HepG2 (cell line): ENCODE results near the gene ZMYND8. TPM values are rescaled to one million over a fixed set of nuclear protein-coding genes. Genes with fewer than 3 reads are reported as not detected.

Source experiments
- ASH2L ChIP-seq: fragments of 300-600, 200-600 bp; sonication (generic); IDR thresholded peaks from 2 replicates; pipeline ENCODE4 v1.7.0; 2017; ENCODE audit warnings: low read depth, mild to moderate bottlenecking, moderate library complexity, mixed read lengths, low read length; ENCODE audit not compliant: insufficient read length
- CENPX ChIP-seq: sonication (generic); formaldehyde crosslinking; IDR thresholded peaks from 2 replicates; pipeline ENCODE4 v1.9.0; 2021; ENCODE audit warnings: mild to moderate bottlenecking, missing genetic modification reagents, moderate library complexity
- GTF3A ChIP-seq: sonication (generic); formaldehyde crosslinking; conservative IDR thresholded peaks from 2 replicates; pipeline ENCODE4 v1.4.0; 2020; ENCODE audit warnings: mild to moderate bottlenecking, missing genetic modification reagents
- HDAC6 ChIP-seq: fragments of 200-600 bp; sonication (generic); IDR thresholded peaks from 2 replicates; pipeline ENCODE4 v1.7.0; 2017; ENCODE audit warnings: mild to moderate bottlenecking, antibody characterized with exemption, low read length, low read depth
- KAT2B ChIP-seq: fragments of 150-350 bp; IDR thresholded peaks from 2 replicates; pipeline ENCODE4 v1.6.1; 2014; ENCODE audit warnings: low read depth, low read length, borderline replicate concordance
- MAFF ChIP-seq: IDR thresholded peaks from 2 replicates; pipeline ENCODE4 v1.6.1; 2011; ENCODE audit warnings: low read depth, low read length, improper control_type of control experiment
- MIXL1 ChIP-seq: IDR thresholded peaks from 2 replicates; pipeline ENCODE4 v1.6.1; 2016
- MYC ChIP-seq: sonication (generic); formaldehyde crosslinking; IDR thresholded peaks from 2 replicates; pipeline ENCODE4 v1.9.0; 2021; ENCODE audit warnings: missing genetic modification reagents, borderline replicate concordance
- NFYC ChIP-seq: IDR thresholded peaks from 2 replicates; pipeline ENCODE4 v1.6.1; 2016; ENCODE audit warnings: missing genetic modification reagents, missing compliant biosample characterization
- PITX1 ChIP-seq: sonication (generic); formaldehyde crosslinking; IDR thresholded peaks from 2 replicates; pipeline ENCODE4 v1.5.1; 2020; ENCODE audit warnings: mild to moderate bottlenecking, missing genetic modification reagents
- RFXANK ChIP-seq: IDR thresholded peaks from 2 replicates; pipeline ENCODE4 v1.6.1; 2016
- RFXAP ChIP-seq: sonication (generic); formaldehyde crosslinking; IDR thresholded peaks from 2 replicates; pipeline ENCODE4 v1.4.0; 2020; ENCODE audit warnings: missing genetic modification reagents, borderline replicate concordance
- SUZ12 ChIP-seq: fragments of 150-350 bp; IDR thresholded peaks from 2 replicates; pipeline ENCODE4 v1.6.1; 2014; ENCODE audit warnings: low read depth, low read length
- TCF7L2 ChIP-seq: IDR thresholded peaks from 2 replicates; pipeline ENCODE4 v1.6.1; 2011; ENCODE audit warnings: mild to moderate bottlenecking, low read depth, low read length, moderate library complexity
- ZBTB1 ChIP-seq: sonication (generic); formaldehyde crosslinking; IDR thresholded peaks from 2 replicates; pipeline ENCODE4 v1.4.0; 2020; ENCODE audit warnings: missing genetic modification reagents, borderline replicate concordance
- ZNF101 ChIP-seq: sonication (generic); formaldehyde crosslinking; IDR thresholded peaks from 2 replicates; pipeline ENCODE4 v1.4.0; 2020; ENCODE audit warnings: mild to moderate bottlenecking, low read depth, missing genetic modification reagents, borderline replicate concordance
- ZNF607 ChIP-seq: sonication (generic); formaldehyde crosslinking; IDR thresholded peaks from 2 replicates; pipeline ENCODE4 v1.5.1; 2020; ENCODE audit warnings: missing genetic modification reagents, mild to moderate bottlenecking, borderline replicate concordance
- ZNF709 ChIP-seq: sonication (generic); formaldehyde crosslinking; IDR thresholded peaks from 2 replicates; pipeline ENCODE4 v1.5.0; 2020; ENCODE audit warnings: mild to moderate bottlenecking, missing genetic modification reagents
- polyA plus RNA-seq, 8 experiments: library from polyadenylated mRNA; depleted of rRNA in 3 of 8; stranded (reverse) in 7 of 8; unstranded in 1 of 8; fragments of >200 nt; fragmentation: Illumina TruSeq in 4 of 8; extraction: Trizol in 4 of 8; gene quantifications; 2 replicates each; pipeline versions ENCODE4 v1.2.1 to v1.2.3, GENCODE V29; 2011 to 2016; ENCODE audit warnings: low read depth in 4 of 8, missing spikeins in 1 of 8, mixed read lengths in 1 of 8; ENCODE audit not compliant: insufficient read depth in 1 of 8
- total RNA-seq, 5 experiments: library from RNA; depleted of rRNA; stranded (reverse); fragments of >200 nt; fragmentation: Illumina TruSeq; extraction: Trizol; gene quantifications; 2 replicates each; pipeline ENCODE4 v1.2.3, GENCODE V29; 2016; ENCODE audit warnings: low read depth in 1 of 5
- TF ChIP-seq, protein P1 (sequence below): sonication (generic); formaldehyde crosslinking; IDR thresholded peaks from 2 replicates; pipeline ENCODE4 v1.5.0; 2020; ENCODE audit warnings: mild to moderate bottlenecking, missing genetic modification reagents
- TF ChIP-seq, protein P2 (sequence below): sonication (generic); formaldehyde crosslinking; IDR thresholded peaks from 2 replicates; pipeline ENCODE4 v1.9.0; 2021; ENCODE audit warnings: missing genetic modification reagents, borderline replicate concordance
- TF ChIP-seq, protein P3 (sequence below): sonication (generic); formaldehyde crosslinking; IDR thresholded peaks from 2 replicates; pipeline ENCODE4 v1.8.0; 2022; ENCODE audit warnings: mild to moderate bottlenecking, missing genetic modification reagents, borderline replicate concordance
- TF ChIP-seq, protein P4 (sequence below): sonication (generic); formaldehyde crosslinking; IDR thresholded peaks from 2 replicates; pipeline ENCODE4 v1.8.0; 2022; ENCODE audit warnings: mild to moderate bottlenecking, missing genetic modification reagents, moderate library complexity
- TF ChIP-seq, protein P5 (sequence below): sonication (generic); formaldehyde crosslinking; conservative IDR thresholded peaks from 2 replicates; pipeline ENCODE4 v1.4.0; 2020; ENCODE audit warnings: missing genetic modification reagents

ZMYND8 gene
- total and polyA plus RNA-seq, 2 of the 13 experiments (the other 11 are each of a cell fraction or from before 2014, with no cell fraction given) = 53.9 to 84.7 TPM

DNA sequence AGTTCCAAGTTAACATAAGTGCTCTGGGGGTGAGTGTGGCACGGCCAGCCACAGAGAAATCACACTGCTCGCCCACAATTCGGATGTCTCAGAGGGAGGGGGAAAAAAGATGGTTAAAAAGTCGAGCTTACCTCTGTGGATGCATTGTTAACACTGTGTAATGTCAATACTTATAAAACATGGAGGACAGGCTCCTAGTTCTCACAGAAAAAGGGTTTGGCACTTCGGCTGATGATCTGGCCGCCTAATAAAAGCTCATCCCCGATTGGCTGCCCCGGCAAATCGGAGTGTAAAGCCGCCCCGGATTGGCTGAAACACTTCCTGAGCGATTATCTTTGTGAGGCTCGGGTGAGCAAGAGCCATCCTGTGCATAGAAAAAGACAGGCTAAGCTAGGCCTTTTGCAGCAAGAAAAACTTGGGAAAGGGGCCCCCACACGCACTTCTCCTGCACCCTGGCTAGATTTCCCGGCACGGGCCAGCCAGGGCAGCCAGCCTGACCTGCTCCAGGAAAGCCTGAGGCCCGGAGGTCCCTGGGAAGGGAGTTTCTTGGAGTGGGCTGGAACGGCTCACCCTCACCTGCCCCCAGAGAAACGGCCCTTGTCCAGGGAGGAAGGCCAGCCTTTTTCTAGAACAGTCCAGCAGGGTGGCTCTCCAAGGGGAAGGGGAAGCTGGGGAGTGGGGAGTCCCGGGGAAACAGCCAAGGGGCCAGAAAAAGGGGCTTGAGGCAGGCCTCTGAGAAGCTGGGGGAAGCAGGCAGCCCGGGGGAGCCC is at the start of gene ZMYND8 (continued):
- TF ChIP-seq, protein P1, sequence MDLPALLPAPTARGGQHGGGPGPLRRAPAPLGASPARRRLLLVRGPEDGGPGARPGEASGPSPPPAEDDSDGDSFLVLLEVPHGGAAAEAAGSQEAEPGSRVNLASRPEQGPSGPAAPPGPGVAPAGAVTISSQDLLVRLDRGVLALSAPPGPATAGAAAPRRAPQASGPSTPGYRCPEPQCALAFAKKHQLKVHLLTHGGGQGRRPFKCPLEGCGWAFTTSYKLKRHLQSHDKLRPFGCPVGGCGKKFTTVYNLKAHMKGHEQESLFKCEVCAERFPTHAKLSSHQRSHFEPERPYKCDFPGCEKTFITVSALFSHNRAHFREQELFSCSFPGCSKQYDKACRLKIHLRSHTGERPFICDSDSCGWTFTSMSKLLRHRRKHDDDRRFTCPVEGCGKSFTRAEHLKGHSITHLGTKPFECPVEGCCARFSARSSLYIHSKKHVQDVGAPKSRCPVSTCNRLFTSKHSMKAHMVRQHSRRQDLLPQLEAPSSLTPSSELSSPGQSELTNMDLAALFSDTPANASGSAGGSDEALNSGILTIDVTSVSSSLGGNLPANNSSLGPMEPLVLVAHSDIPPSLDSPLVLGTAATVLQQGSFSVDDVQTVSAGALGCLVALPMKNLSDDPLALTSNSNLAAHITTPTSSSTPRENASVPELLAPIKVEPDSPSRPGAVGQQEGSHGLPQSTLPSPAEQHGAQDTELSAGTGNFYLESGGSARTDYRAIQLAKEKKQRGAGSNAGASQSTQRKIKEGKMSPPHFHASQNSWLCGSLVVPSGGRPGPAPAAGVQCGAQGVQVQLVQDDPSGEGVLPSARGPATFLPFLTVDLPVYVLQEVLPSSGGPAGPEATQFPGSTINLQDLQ (CRISPR knock-in tag) = no peak
- TF ChIP-seq NFYC (CRISPR knock-in tag) = peak; percentile 97
- TF ChIP-seq, protein P2, sequence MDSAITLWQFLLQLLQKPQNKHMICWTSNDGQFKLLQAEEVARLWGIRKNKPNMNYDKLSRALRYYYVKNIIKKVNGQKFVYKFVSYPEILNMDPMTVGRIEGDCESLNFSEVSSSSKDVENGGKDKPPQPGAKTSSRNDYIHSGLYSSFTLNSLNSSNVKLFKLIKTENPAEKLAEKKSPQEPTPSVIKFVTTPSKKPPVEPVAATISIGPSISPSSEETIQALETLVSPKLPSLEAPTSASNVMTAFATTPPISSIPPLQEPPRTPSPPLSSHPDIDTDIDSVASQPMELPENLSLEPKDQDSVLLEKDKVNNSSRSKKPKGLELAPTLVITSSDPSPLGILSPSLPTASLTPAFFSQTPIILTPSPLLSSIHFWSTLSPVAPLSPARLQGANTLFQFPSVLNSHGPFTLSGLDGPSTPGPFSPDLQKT (CRISPR knock-in tag) = no peak
- peak; percentile 63; the same call in 1 of the 2 replicates for TF ChIP-seq RFXANK (CRISPR knock-in tag)
- no peak for TF ChIP-seq ZBTB1 (CRISPR knock-in tag)
- TF ChIP-seq, protein P3, sequence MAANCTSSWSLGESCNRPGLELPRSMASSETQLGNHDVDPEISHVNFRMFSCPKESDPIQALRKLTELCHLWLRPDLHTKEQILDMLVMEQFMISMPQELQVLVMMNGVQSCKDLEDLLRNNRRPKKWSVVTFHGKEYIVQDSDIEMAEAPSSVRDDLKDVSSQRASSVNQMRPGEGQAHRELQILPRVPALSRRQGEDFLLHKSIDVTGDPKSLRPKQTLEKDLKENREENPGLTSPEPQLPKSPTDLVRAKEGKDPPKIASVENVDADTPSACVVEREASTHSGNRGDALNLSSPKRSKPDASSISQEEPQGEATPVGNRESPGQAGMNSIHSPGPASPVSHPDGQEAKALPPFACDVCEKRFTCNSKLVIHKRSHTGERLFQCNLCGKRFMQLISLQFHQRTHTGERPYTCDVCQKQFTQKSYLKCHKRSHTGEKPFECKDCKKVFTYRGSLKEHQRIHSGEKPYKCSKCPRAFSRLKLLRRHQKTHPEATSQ (CRISPR knock-in tag) = no peak
- TF ChIP-seq ZNF709 (CRISPR knock-in tag) = no peak
- no peak for TF ChIP-seq KAT2B
- TF ChIP-seq, protein P4, sequence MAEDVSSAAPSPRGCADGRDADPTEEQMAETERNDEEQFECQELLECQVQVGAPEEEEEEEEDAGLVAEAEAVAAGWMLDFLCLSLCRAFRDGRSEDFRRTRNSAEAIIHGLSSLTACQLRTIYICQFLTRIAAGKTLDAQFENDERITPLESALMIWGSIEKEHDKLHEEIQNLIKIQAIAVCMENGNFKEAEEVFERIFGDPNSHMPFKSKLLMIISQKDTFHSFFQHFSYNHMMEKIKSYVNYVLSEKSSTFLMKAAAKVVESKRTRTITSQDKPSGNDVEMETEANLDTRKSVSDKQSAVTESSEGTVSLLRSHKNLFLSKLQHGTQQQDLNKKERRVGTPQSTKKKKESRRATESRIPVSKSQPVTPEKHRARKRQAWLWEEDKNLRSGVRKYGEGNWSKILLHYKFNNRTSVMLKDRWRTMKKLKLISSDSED (CRISPR knock-in tag) = no peak
- peak; percentile 92 for TF ChIP-seq PITX1 (CRISPR knock-in tag)
- no peak for TF ChIP-seq SUZ12
- TF ChIP-seq ASH2L = peak; percentile 14
- no peak for TF ChIP-seq CENPX
- TF ChIP-seq, protein P5, sequence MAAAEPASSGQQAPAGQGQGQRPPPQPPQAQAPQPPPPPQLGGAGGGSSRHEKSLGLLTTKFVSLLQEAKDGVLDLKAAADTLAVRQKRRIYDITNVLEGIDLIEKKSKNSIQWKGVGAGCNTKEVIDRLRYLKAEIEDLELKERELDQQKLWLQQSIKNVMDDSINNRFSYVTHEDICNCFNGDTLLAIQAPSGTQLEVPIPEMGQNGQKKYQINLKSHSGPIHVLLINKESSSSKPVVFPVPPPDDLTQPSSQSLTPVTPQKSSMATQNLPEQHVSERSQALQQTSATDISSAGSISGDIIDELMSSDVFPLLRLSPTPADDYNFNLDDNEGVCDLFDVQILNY (CRISPR knock-in tag) = no peak
- no peak for TF ChIP-seq GTF3A (CRISPR knock-in tag)
- TF ChIP-seq HDAC6 = 0 out of 2 replicates have a peak, but pooled peaks have one; percentile 23
- TF ChIP-seq ZNF101 (CRISPR knock-in tag) = no peak
- TF ChIP-seq RFXAP (CRISPR knock-in tag) = 0 out of 2 replicates have a peak, but pooled peaks have one; percentile 49
- no peak for TF ChIP-seq TCF7L2
- no peak for TF ChIP-seq ZNF607 (CRISPR knock-in tag)
- no peak for TF ChIP-seq MAFF
- TF ChIP-seq MYC (CRISPR knock-in tag) = 0 out of 2 replicates have a peak, but pooled peaks have one; percentile 61
- TF ChIP-seq MIXL1 (CRISPR knock-in tag) = peak; percentile 83
